ENCODE results near the gene CDH18.

DNA sequence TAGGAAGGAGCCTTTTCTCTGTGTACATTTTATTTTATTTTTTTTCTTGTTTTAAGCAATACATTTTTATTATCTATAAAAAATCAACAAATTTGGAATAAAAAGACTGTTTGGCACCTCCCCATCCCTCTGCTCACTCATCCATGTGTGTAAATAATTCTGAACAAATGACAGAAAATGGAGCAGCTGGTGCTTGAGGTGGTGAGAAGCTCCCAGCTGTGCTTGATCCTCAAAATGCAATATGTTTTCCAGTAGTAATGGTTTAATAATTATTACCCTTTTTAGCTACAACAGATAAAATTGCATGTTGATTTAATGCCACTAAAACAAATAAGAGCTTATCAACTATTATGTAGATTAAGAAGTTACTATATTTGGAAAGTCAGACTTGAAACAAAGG is 132.5 kb downstream of the CDH18 start:
- TF ChIP-seq GATA2 (IDR thresholded peaks at IDR 0.05; ENCODE audit: low read depth, low read length), result no peak
- no peak for TF ChIP-seq GATA3 (IDR thresholded peaks at IDR 0.05; ENCODE audit: low read depth, low read length)
